ENCODE data around the gene ST6GAL1.
"Not testable (repeated sequence)": the region's sequence is repeated elsewhere in the genome, so short reads cannot be mapped to it uniquely, and the experiment has no call there.

The ST6GAL1 gene

DNA sequence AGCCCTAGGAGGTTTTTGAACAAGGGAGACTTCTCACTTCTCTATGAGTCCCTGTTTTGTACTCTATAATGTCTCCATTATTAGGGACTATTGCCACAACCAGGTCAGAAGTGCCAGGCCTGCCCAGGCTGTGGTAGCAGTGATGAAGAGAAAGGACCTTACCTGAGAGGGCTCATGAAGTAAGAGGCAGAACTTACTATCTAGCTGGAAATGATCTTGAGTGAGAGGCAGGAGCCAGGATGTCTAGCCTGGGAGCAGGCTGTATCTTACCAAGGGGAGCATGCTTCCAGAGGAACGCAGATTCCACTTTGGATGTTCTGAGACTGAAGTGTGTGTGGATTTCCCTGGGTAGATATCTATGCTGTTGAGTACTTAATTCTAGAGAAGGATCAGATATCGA lies 115.7 kb downstream of the ST6GAL1 start:
- DNase-seq (ENCODE audit: low read depth, low spot score) = no peak

DNA sequence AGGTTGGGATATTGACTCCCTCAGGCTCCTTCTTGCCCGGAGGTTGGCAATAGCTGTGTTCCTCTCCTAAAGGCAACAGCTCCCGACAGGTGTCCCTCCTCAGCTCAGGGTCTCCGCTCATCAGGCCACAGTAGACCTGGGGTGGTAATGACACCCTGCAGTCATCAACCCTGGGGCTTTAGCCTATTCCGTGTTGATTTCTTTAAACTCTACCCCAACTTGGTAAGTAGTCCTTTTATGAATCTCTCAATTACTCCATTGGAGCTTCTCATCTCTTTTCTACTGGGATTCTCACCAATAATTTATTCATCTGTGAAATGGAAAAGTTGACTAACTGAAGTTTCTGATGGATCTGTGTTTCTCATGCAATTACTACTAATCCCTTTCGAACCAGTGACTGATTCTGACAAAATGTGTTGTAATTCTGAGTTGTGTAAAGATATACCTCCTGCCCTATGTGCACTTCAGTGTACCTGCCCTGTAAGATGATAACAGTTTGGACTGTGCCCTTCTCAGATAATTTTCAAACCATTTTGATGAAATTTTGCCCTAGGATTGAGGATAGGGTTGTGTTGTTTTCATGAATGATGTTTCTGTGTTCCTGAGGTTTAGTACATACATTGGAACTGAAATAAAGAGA lies 119.3 kb downstream of the ST6GAL1 start:
- DNase-seq (ENCODE audit: low read depth, low spot score) = no peak

DNA sequence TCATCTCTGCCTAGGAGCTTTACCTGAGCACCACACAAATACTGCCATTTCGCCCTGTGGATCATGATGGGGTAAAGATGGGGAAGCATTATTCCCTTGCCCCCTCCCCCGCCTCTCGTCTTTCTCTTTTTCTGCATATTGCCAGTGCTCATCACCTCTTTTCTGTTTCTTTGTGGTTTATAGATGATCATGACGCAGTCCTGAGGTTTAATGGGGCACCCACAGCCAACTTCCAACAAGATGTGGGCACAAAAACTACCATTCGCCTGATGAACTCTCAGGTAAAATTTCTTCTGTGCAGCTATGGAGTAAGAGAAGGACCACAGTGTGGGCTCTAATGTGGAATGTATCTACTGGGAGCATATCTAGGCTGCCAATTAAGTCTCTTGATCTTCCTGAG lies 120.7 kb downstream of the ST6GAL1 start:
- DNase-seq (ENCODE audit: low read depth, low spot score) = no peak

DNA sequence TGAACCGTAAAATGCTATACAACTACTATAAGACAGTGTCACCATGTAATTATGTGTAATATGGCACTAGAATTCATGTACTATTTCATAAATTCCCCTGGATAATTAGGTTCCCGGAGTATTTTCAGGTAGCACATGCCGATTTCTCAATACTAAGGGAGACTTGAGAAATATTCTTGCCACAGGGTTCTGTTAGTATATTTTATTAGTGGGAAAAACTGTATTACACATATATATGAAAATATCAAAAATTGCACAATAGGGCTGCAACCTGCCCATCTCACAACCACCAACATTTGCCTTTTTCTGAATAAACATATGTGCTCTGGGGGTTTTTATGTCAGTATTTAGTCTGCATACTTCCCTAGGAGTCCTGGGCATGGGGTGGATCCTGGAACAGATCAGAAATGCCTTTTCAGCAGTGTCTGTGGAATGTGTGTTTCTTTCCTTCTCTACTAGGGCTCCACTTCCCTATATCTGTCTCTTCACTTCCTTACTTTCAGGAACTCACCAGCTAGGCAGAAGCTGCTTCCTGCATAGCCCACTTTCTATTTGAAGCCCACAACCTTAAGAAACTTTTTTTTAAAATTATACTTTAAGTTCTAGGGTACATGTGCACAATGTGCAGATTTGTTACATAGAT lies 121.5 kb downstream of the ST6GAL1 start:
- no peak for DNase-seq (ENCODE audit: low read depth, low spot score)

DNA sequence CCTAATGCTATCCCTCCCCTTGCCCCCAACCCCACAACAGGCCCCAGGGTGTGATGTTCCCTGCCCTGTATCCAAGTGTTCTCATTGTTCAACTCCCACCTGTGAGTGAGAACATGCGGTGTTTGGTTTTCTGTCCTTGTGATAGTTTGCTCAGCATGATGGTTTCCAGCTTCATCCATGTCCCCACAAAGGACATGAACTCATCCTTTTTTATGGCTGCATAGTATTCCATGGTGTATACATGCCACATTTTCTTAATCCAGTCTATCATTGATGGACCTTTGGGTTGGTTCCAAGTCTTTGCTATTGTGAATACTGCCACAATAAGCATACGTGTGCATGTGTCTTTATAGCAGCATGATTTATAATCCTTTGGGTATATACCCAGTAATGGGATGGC lies 122.1 kb downstream of the ST6GAL1 start:
- not testable (repeated sequence) for DNase-seq (ENCODE audit: low read depth, low spot score)

DNA sequence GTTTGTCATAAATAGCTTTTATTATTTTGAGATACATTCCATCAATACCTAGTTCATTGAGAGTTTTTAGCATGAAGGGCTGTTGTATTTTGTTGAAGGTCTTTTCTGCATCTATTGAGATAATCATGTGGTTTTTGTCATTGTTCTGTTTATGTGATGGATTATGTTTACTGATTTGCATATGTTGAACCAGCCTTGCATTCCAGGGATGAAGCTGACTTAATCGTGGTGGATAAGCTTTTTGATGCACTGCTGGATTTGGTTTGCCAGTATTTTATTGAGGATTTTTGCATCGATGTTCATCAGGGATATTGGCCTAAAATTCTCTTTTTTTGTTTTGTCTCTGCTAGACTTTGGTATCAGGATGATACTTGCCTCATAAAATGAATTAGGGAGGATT lies 124.1 kb downstream of the ST6GAL1 start:
- not testable (repeated sequence) for DNase-seq (ENCODE audit: low read depth, low spot score)

DNA sequence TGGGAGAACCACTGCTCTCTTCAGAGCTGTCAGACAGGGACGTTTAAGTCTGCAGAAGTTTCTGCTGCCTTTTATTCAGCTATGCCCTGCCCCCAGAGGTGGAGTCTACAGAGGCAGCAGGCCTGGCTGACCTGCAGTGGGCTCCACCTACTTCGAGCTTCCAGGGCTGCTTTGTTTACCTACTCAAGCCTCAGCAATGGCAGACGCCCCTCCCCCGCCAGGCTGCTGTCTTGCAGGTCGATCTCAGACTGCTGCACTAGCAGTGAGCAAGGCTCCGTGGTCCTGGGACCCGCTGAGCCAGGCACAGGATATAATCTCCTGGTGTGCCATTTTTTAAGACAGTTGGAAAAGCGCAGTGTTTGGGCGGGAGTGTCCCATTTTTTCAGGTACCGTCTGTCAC lies 127.5 kb downstream of the ST6GAL1 start:
- peak; percentile 41 for DNase-seq (ENCODE audit: low read depth, low spot score)

DNA sequence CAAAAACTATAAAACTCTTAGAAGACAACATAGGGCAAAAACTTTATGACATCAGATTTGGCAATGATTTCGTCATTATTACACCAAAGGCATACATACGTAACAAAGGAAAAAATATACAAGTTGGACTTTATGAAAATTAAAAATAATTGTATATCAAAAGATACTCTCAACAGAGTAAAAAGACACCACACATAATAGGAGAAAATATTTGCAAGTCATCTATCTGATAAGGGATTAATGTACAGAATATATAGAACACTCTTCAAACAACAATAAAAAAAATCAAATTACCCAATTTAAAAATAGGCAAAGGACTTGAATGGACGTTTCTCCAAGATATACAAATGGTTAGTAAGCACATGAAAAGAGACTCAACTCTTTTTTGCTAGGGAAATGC lies 131.4 kb downstream of the ST6GAL1 start:
- no peak for DNase-seq (ENCODE audit: low read depth, low spot score)

DNA sequence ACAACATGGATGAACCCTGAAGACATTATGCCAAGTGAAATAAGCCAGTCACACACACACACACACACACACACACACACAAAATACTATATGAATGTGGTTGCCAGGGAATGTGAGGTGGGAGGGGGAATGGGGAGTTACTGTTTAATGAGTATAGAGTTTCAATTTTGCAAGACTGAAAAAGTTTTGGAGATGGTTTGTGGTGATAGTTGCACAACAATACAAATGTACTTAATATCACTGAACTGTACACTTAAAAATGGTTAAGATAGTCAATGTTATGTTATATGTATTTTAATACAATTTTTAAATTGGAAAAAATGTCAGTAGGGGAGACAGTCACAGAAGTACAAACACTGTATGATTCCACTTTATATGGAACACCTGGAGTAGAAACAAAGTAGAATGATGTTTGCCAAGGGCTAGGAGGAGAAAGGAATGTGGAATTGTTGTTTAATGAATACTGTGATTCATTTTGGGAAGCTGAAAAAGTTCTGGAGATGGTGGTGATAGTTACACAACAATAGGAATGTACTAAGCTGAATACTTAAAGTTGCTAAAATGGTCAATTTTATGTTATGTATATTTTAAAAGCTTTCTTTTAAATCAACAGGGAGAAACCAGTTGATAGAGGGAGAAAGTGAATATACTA lies 132.3 kb downstream of the ST6GAL1 start:
- no peak for DNase-seq (ENCODE audit: low read depth, low spot score)

DNA sequence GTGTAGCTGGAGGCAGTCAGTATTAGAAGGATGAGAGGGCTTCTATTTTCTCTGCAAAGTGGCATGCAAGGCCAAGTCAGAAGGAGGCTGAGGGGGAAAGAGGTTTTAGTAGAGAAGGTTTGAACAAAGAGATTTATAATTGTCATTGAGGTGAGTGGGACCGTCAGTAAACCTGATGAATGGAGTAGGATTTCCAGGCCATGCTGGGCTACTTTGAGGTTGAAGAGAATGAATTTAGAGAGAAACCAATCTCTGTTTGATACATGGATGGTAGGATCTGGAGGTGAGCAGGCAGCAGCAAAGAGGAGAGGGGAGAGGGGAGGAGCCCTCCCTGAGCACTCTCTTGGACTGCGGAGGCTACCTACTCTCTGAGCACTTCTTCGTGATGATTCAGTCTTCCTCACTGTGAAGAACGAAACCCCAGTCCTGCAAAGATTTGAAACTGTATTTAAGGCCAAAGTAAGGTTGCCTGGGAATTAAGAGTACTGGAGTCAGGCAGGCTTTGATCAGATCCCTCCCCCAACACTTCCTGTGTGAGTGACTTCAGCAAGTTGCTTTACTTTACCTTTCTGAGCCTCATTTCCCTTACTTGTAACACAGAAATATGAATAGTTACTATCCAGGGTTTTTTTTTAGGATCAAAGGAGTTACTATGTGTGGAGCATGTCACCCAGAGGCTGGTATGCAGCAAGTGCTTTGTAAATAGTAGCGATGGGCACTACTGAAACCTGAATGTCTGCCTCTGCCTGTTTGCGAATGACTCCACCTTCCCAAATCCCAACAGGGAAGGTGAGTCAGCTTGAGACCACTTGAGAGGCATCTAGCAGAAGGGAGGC lies 133.2 kb downstream of the ST6GAL1 start:
- peak; percentile 49 for DNase-seq (ENCODE audit: low read depth, low spot score)

DNA sequence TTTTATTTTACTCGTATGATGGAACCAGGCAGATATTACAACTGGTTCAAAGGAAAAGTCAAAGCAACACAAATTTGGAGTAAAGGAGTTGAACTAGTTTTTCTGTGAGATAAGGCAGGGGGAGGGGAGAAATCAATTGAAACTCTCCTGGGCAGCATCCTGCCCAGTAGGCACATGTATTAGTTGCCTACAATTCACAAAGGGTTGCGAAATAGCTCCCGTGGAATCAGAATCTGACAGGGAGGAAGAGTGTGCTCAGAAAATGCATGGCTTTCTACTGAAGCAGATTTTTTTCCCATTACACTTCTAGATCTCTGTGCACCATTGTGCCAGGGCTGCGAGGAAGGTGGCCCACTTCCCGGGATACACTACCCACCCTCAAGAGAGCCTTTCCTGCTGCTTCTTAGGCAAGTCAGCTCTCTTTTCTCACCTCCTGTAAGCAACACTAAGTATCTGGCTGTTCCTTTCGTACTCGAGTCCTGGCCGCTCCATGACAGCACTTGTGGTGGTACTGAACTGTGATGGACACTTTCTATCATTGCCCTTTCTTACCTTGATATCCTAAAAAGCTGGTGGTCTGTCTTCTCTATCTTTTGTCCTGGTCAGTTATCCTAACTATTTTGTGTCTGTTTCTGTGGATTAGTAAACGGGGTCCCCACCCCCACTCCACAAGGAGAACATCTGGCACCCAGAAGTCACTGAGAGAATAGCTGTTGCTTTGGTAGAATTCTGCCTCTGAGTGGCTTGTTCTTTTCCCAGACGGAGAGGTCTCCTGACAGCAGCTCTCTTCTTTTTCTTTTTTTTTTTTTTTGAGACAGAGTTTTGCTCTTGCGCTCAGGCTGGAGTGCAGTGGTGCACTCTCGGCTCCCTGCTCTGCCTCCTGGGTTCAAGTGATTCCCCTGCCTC lies 134.1 kb downstream of the ST6GAL1 start:
- DNase-seq (ENCODE audit: low read depth, low spot score) = no peak

DNA sequence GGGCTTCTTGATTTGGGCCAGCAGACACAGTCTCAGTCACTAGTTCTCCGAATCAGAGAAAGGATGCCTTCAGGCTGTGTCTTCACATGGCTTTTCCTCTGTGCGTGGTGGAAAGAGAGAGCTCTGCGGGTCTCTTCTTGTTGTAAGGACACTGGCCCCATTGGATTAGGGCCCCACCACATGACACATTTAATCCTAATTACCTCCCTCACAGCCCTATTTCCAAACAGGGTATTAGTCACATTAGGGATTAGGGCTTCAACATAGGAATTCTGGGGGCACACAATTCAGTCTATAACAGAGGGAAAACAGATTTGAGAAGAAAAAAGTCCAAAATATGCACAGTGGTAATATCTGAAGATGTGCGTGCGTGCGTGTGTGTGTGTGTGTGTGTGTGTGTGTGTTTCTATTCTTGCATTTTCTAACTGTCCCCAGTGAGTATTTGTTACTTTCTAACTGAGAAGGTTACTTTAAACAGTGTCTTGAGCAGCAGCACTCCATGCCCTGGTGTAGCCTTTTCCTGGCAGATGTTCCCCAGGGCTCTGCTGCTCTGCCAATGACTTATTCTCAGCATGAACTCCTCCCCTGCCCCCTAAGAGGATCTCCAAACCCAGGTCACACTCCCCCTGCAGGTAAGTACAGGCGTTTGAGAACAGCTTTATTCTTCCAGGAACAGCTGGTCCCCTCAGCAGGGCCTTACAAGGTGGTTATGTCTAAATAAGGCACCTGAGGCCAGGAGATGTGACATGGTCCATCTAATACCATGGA lies 136.1 kb downstream of the ST6GAL1 start:
- DNase-seq (ENCODE audit: low read depth, low spot score) = peak; percentile 80

DNA sequence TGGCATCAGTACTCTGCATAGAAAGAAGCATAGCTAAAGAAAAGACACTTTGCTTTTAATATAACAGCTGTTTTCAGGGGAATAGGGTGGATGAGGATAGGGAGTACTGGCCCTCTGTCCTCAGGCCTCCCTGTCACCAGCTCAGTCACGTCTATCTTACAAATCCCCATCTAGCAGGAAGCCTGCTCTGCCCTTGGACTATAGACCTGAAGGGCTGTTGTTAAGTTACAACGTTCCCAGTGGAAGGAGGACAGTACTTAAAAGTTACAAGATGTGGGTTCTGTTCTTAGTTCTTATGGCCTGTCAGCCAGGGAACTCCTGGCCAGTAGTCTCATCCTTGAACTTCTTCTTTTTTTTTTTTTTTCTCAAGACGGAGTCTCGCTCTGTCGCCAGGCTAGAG lies 138.5 kb downstream of the ST6GAL1 start:
- no peak for DNase-seq (ENCODE audit: low read depth, low spot score)

DNA sequence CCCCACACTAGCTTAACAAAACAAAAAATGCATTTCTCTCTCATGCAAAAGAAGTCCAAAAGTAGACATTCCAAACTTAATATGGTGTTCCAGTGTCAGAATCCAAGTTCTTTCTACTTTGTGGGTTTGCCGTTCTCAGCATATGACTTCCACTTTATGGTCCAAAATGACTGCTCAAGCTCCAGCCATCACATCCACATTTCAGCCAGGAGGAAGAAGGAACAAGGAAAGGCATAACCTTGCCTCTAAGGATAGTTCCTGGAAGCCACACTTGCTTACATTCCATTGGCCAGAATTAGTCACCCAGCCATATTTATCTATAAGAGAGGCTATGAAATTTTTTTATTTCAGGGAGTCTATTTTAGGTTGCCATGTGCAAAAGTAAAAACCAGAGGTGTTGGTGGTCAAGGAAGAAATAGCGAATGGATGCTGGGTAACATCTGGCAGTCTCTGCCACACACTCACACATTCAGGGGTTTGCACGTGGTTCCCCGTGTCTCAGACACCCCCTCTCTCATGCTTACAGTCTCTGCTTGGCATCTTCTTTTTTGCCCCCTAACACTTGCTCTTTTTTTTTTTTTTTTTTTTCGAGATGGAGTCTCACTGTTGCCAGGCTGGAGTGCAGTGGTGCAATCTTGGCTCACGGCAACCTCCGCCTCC lies 139.7 kb downstream of the ST6GAL1 start:
- DNase-seq (ENCODE audit: low read depth, low spot score) = no peak

DNA sequence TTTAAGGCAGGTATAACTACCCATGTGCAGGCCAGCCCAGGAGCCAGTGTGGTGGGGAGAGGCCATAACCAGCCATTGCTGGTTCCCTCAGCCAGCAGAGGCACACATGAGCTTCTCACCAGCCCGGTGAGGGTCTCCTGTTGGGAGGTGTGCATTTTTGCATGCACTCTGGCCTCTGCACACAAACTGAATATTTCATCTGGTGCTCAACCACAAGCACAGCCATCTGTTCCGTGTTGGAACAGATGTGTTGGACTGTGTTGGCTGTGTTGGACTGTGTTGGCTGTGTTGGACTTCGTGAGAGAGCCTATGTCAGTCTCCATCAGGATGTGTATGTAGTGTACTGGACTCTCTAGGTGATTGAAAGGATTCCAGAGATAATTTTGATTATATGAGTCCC lies 141.8 kb downstream of the ST6GAL1 start:
- DNase-seq (ENCODE audit: low read depth, low spot score) = no peak

DNA sequence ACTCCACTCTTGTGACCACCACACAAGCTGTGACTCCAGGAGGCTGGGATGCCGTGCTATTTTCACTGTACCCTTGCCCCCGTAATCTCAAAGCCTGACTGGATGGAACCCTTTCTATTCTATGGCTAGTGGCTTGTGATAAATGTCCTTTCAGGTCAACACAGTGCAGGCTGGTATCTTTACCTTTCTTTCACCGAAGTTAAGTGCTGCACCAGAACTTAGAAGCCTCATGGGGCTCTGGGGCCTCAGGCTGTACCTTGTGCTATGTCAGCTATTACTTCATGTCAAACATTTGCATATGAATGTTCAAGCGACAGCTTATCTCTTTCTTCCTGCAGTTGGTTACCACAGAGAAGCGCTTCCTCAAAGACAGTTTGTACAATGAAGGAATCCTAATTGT lies 142.2 kb downstream of the ST6GAL1 start:
- DNase-seq (ENCODE audit: low read depth, low spot score) = peak; percentile 74

DNA sequence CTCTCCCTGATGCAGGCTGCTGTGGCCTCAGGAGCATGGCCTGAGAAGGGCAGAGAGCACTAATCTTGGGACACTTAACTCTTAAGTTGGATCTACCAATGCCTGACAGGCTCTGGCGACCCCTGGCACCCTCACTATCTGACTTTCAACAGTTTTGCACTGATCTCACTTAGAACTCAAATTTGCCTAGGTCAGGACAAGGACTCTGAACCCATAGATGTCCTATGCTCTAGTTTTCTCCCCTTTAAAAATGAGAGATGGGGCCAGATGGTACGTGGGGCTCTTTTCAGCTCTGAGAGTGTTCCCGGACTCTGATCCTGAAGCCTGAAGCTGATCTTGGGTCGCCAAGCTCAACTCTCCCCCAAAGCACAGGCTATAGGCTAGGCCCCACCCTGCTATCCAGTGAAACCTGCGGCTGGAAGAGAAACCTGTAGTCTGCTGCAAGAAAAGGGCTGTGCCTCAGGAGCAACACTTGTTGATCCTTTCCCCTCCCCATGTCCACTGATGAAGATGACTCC lies 143.3 kb downstream of the ST6GAL1 start:
- DNase-seq (ENCODE audit: low read depth, low spot score) = no peak

DNA sequence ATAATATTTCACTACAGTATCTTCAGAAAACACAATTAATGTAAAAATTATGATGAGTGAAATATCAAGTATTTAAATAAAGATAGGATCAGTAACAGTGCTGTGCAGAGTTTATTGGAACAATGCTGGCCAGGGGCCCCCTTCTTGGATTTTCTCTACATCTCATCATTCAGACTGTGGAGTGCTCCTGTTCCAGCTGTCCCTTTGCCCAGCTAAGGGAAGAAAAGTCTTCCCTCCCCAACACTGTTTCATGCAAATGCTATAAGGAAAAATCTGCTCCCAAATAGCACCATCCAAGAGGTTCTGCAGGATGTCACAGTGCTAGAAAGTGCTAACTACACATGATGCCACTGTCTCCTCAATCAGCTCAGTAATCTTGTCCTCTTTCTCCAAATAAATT lies 144.5 kb downstream of the ST6GAL1 start:
- DNase-seq (ENCODE audit: low read depth, low spot score) = no peak

DNA sequence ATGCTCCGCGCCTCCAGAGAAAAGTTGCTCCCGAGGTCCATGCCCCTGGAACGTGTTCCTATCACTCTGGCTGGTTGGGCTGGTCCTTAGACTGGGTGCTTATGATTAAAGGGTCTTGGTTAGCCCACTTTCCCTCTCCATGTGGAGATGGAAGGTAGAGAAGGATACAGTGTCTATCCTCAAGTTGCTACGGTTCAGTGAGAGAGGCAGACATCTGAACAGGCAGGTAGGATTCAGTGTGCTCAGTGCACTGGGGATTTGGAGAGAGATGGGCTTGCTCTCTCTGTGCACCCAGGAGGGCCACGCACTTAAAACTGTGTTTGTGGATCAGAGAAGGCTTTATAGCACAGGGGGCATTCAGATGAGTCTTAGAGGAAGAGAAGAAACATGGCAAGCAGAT lies 146.0 kb downstream of the ST6GAL1 start:
- DNase-seq (ENCODE audit: low read depth, low spot score) = no peak

DNA sequence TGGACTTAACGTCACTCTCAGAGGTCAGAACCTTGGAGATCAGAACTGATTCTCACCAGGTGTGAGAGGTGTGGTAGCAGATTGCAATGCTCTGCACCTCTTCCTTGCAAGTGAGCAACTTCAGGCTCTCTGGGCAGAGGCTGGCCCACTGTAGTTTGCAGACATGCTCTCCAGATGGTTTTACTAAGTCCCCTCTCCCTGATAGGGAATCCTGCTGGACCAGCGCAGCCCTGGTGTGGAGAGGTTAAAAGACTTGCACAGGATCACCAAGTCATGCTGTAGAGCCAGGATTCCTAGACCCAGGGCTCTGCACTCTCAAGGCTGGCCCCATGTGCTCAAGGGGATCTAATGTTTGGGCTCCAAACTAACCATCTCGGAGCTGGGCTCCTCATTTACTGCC lies 146.8 kb downstream of the ST6GAL1 start:
- no peak for DNase-seq (ENCODE audit: low read depth, low spot score)

All from ELF-1 (cell line).